GOT3 (cell line): ENCODE results near the gene HOXB9.

ENCODE experiments used
- DNase-seq: peaks from one replicate; lab custom pipeline; 2025; ENCODE audit warnings: mixed read lengths; lab: John Stamatoyannopoulos, UW

Gene HOXB9

GRCh38 chr17:48596000-48596734, 30.0 kb downstream of the HOXB9 start:
- no peak for DNase-seq

- no peak for DNase-seq
These were observed 30.7 kb downstream of the HOXB9 start for GRCh38 chr17:48595278-48595999.

GRCh38 chr17:48594538-48595277, 31.4 kb downstream of the HOXB9 start:
- no peak for DNase-seq

DNA sequence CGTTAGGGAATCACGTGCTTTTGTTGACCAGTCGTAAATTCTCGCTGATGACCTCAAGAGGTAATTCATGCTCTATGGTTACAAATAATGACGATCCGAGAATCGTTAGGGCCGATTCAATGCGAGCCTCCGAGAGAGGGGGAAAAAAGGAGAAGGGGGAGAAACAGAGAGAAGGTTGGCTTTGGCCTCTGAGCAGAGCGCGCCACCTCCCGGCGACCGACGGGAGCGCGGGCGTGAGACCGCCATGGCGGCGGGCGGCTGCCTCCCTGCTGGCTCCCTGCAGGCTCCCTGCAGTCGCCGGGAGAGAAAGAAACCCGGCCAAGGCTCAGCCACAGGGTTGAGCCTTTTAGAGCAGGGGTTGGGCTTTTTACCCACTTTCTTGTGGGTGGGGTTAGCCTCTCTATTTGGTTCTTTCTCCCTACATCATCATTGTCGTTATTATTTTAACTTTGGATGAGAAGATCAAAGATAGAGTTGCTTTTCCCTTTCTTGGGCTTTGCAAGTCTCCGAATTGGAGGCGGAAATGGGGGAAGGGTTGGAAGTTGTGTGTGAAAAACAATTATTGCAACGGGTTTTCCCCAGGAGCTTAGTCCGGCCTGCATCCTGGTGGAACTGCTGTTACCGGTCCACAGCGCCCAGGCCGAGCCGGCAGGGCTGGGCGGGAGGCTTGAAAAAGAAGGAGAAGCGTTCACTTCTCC, 32.2 kb downstream of the HOXB9 start:
- DNase-seq = no peak

- DNase-seq = no peak
These were observed 32.9 kb downstream of the HOXB9 start, which contains the start of gene HOXB5 for GRCh38 chr17:48593126-48593829. TSS of gene HOXB5 (minus strand) at chr17:48593779. CDS start at chr17:48593682, 97 bp downstream.

DNA sequence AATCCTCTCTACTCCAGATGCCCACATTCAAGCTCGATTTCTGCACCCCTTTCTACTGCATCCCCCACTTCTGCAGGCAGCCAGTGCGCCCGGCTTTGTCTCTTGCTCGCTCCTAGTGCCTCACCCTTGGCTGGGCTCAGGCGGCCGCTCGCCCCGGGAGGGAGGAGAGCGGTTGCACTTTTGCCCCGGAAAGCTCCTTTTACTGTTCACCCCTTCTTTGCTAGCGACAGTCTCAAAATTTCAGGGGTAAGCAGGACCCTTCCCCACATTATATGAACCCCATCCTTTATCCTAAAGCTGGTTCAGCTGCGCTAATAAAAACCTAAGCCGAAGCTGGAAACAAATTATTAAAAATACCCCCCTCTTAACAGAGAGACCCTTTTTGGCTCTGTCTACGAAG, 33.6 kb downstream of the HOXB9 start:
- DNase-seq = no peak

- no peak for DNase-seq
These were observed 34.1 kb downstream of the HOXB9 start for GRCh38 chr17:48592057-48592514.

- DNase-seq = no peak
These were observed 34.7 kb downstream of the HOXB9 start for GRCh38 chr17:48591255-48592056.

DNA sequence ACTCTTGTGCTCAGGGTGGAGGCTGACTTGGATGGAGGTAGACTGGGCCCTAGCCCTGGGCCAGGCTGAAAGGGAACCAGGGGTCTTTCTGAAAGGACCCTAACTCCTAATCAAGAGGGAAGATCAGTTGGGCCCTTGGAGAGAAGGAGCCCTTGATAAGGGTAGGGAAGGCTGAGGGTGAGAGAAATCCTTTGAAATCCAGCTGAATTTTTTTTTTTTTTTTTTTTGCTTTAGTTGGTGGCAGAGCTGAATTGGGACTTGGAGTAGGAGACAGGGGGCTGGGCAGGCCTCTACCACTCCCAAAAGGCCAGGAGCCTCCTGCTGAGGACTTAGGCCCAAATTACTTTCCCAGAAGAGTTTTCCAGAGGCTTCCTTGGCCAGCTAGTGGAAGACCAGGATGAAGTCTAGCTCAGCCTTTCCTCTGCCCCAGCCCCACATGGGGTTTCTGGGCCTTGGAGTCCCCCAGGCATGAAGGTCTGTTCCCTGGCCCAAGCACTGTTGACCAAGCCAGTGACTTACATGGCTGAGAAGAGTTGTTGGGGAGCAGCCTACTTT, 35.5 kb downstream of the HOXB9 start:
- DNase-seq = no peak

- no peak for DNase-seq
These were observed 36.1 kb downstream of the HOXB9 start, which contains the start of gene HOXB3 for GRCh38 chr17:48589831-48590606. TSS of gene HOXB3 (minus strand) at chr17:48590241. CDS start at chr17:48552474, 37,767 bp downstream.

GRCh38 chr17:48589060-48589830, 36.9 kb downstream of the HOXB9 start:
- no peak for DNase-seq

DNA sequence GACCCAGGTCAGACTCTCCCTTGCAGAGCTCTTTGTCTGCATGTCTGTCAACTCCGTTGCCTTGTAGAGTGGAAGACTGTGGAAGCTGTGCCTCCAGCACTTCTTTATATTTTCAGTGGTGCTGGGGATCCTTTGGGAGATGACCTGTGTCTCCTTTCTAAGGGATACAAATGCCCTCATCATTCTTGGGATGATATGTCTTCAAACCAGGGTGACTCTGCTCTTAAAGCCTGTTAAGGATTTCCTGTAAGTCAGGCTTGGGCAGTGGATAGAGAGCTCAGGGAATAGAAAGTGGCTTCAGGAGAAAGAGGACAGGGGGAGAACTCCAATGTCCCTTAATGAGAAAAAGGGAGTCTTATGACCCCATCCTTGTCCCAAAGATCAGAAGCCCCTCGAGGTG, 37.6 kb downstream of the HOXB9 start:
- DNase-seq = no peak

- DNase-seq = no peak
These were observed 38.1 kb downstream of the HOXB9 start for GRCh38 chr17:48588074-48588415.

- no peak for DNase-seq
These were observed 38.7 kb downstream of the HOXB9 start for GRCh38 chr17:48587276-48588073.

DNA sequence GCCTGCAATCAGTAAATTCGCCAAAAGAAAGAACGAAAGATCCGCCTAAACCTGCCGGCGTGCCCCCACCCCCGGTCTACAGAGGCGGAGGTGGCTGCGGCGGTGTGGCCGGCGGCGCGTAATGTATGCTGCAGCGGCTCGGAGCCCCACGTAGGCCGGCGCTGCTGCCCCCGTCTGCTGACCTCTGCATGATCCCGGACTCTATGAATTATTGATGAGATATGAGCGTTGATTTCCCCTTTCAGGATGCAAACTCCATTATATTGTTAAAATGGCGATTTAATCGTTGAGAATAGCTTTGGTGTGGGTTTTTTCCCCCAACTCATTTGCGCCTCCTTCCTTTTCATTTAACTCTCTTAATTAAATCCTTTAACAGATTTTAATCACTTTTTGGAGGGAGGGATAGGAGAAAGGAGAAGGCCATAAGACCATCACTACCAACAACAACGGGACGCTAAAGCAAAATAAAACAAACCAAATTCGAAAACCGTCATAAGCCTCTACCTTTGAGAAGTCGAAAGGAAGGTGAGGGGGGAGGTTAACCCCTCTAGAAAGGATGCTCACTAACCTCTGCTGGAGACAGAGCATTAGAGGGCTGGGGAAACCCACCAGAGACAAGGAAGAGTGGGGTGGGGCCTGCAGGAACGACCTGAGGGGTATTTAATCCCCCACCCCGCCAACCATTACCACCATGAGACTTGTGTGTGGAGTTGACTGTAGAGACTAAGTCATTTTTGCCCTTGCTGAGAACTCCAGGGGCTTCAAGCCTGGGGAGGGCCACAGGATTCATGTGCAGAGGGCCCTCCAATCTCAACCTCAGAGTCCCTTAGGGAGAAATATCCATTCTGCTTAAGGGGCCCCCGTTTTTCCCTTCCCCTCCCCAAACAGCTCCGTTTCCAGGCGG, 39.6 kb downstream of the HOXB9 start:
- no peak for DNase-seq

DNA sequence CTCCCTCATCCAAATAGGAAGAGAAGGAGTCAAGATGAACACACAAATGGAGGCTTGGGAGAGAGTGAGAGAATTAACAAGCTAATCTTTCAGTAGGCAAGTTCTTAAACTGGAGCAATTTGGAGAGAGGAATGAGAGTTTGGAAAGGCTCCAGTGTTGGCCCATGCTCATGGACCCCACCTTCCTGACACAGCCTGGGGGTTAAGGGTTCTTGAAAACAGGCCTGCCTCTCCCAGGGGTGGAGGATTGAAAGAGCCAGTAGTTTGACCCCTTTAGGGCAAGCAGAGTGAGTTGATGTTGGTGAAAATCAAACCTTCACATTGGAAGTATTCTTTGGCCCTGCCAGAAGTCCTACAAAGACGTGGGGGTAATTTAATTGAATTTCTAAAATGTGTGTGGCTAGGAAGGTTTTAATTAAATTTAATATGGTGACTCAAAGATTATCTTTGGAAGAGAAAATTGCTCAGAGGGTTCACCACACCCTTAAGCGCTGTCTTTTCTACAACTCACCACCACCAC, 41.9 kb downstream of the HOXB9 start:
- no peak for DNase-seq
